Lower leg skin (tissue), 3 donors: Measurements from ENCODE around the gene PIGO.

ENCODE experiments used
- CTCF ChIP-seq, 3 donors: fragments of 450-650 bp; IDR thresholded peaks; one replicate each; pipeline ENCODE4 v1.5.1; 2016; ENCODE audit warnings: antibody characterized with exemption in 3 of 3, mild to moderate bottlenecking in 3 of 3, moderate library complexity in 2 of 3
- POLR2A ChIP-seq, 2 donors: fragments of 450-650 bp; IDR thresholded peaks; one replicate each; pipeline ENCODE4 v1.6.1; 2016 to 2017; ENCODE audit warnings: antibody characterized with exemption in 2 of 2, mild to moderate bottlenecking in 1 of 2, moderate library complexity in 1 of 2

- TF ChIP-seq CTCF (IDR thresholded peaks at IDR 0.05) (no peak), POLR2A (IDR thresholded peaks at IDR 0.05) (no peak)
Observed at GRCh38 chr9:35091536-35091935, 4.9 kb downstream of the PIGO start.
